Measurements from ENCODE around the gene HOXA13.

Gene HOXA13

DNA sequence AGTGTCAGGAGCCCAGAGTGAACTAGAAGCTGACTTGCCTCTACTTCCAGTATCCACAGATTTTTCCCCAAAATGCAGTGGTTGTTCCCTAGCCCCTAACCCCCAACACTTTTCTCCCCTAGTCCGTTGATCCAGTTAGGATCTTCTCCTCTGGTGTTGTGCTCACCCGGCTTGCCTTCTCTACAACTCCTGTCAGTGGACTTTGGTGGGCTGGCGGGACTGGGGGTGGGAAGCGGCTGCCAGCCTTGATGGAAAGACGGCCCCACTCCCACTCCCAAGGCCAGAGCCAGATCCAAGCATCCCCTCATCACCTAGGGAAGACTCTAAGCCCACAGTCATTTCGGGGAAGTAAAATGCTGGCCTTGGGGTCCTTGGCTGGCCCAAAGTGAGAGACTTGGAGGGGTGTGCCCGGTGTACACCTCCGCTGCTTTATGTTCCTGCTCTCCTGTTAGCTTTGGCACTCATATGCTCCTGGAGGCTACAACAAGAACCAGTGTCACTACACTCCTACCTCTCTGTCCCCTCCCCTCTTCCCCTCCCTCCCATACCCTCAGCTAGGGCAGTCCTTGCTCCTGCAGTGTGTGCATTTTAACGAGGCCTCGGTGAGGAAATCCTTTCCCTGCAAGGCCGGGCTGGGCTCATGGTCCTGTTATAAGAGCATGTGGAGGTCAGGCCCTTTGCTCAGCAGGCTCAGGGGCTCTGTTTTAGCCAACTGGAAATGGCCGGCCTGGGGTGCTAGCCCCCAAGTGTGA is 24.8 kb downstream of the HOXA13 start:
- Histone ChIP-seq H3K27ac (peak overlapping the region in 8 of 21 experiments; percentile 26 to 97 (median 84)), H3K4me3 (peak overlapping the region in 1 of 7 experiments; percentile 44)

DNA sequence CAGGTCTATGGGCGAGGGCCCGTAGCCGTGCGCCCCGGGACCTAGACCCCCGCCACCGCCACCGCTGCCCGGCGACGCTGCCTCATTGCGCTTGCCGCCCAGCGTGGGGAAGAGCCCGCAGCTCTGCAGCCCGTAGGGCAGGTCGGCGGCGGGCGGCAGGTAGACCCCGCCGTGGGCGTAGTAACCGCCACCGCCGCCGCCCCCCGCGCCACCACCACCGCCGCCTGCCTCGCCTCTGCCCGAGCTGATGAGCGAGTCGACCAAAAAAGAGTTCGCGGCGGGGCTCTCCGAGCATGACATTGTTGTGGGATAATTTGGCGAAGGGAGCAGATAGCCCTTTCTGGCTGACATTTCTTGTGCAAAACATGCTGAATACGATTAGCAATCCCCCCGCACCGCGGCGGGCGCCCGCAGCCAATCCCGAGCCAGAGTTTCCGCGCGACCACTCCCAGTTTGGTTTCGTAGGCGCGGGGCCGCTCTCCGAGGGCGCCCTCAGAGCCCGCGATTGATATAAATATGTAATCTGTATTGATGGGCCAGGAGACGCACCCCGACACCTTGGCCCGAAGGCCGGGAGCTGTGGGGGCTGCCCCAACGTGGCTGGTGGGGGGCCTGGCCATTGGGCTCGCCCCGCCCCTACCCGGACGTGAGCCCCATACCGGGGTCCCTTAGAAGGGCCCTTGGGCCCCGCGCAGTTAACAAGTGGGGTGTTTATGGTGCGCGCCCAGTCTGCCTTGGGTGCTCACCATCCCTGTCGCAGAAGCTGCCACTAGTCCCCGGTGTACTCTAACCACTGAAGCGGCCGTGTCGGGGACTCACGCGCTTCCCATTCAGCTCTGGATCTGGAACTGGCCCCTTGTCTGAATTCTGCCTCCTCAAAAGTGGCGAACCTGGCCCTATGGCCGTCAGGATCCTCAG is 25.7 kb downstream of the HOXA13 start, which contains the start of gene HOXA10:
HOXA10 (minus strand) TSS at position 365 of the 918 bp plus-strand sequence; CDS start at position 351, 14 bp downstream.
- Histone ChIP-seq H3K27ac (peak within 1 kb of the TSS in 15 of 21 experiments; percentile 0 to 97 (median 70)), H3K4me3 (peak within 1 kb of the TSS; percentile 37 to 49 (median 45))

DNA sequence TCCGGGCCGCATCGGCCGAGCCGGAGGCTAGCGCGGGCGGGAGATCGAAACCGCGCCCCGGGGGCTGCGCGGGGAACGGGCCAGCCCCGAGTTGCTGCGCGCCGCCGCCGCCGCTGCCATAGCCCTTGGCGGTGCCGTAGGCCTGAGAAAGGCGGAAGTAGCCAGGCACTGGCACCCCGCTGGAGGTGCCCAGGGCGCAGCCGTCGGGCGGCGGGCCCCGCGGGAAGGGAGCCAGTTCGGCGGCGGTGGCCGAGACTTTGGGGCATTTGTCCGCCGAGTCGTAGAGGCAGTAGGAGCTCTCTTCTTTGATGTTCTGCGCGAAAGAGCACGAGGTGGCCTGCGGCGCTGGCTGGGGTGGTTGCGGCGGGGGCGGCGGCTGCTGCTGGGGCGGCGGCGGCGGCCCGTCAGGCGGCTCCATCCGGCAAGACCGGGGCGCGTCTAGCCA is 26.4 kb downstream of the HOXA13 start:
- Histone ChIP-seq H3K4me3 (peak overlapping the region; percentile 37 to 49 (median 45)), H3K27ac (peak overlapping the region in 15 of 21 experiments; percentile 0 to 97 (median 70))

DNA sequence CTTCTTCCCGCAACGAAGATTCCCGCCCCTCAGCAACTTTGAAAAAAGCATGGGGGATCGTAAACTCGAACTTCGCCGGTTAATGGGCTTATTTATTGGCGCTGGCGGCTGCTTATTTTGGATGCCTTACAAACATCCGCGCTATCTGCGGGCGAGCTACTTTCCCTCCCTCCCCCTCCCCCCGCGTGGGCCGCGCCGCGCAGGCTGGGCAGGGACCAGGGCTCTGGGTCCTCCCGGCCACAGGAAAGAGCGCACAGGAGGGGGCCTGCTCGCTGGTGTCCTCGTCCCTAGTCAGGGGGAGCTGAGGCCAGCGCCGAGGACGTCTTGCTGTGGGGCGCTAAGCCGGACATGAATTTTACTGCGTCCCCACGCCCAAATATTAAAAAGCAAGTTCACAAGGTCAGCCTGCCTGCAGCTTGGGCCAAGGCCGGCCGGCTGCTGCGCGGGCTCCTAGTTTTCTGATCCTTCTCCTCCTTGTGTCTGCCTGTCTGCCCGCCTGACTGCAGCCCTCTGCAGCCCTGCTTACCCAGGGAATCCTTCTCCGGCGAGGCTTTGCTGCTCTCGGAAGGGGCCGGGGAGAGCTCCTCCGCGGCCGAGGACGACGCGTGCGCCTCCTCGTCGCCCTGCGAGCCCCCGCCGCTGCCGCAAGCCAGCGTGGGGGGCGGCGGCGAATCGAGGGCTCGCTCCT is 26.9 kb downstream of the HOXA13 start:
- peak overlapping the region; percentile 37 to 49 (median 45) for H3K4me3 ChIP-seq
- H3K27ac ChIP-seq, result peak overlapping the region in 15 of 21 experiments; percentile 0 to 97 (median 70)

DNA sequence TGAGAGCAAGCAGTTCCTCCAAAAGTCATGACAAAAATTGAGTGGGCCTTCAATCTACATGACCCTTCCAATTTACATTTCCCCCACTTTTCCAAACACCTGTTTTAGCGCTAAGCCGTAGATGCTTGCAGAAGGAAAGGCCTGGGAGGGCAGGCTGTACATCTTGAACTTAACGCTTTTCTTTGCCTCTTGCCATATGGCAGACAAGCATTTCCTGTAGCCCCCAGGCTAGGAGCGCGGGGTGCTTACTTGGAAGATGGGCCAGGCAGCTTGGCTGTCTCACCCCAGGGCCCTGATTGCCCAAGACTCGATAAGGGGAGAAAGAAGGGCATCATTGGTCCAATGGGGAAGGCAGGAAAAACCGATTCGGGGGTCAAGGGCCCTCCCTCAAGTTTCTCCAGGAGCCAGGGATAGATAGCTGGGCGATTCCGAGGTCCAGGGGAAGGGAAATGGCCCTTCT is 27.5 kb downstream of the HOXA13 start:
- peak overlapping the region in 10 of 21 experiments; percentile 58 to 97 (median 83) for H3K27ac ChIP-seq

DNA sequence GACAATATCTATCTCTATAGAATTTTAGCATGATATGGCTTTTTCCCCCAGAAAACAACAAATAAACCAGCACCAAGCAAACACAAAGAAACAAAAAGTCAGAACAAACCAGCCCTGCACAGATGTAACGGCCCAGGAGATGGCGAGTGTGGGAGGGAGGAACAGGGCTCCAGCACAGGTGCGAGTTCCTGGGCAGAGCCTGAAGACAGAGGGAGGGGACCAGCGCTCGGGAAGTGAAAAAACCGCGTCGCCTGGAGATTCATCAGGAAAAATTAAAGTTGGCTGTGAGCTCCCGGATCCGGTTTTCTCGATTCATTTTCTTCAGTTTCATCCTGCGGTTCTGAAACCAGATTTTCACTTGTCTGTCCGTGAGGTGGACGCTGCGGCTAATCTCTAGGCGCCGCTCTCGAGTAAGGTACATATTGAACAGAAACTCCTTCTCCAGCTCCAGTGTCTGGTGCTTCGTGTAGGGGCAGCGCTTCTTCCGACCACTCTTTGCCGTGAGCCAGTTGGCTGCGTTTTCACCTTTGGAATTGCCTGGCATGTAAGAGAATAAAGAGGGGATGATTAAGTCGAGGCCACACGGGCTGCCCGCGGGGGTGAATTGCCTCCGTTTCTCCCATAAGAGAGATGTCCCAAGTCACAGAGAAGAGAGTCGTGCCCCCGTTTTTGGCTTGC is 28.1 kb downstream of the HOXA13 start:
- H3K27ac ChIP-seq, result peak overlapping the region in 8 of 21 experiments; percentile 35 to 97 (median 83)

More for the DNA sequence above, 27.5 kb downstream of the HOXA13 start:
- peak overlapping the region in 6 of 7 experiments; percentile 37 to 49 (median 46) for H3K4me3 ChIP-seq

DNA sequence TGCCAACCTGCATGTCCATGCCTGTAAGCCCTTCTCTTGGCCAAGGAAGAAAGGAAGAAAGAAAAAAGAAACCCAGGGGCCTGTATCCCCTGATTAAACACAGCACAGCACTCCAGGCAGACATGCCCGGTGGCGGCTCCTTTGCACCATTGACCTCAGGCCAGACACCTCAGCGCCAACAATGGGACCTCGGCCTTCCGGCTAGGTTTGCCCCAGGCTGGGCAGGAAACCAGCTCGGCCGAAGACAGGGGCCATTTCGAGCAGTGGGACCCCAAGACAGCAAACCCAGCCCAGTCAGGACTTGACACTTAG is 28.6 kb downstream of the HOXA13 start:
- Histone ChIP-seq H3K27ac (peak overlapping the region in 7 of 21 experiments; percentile 35 to 97 (median 83)), H3K4me3 (peak overlapping the region in 2 of 7 experiments; percentile 5 to 44)

More for the DNA sequence above, 28.1 kb downstream of the HOXA13 start:
- peak overlapping the region in 2 of 7 experiments; percentile 10 to 44 for H3K4me3 ChIP-seq

DNA sequence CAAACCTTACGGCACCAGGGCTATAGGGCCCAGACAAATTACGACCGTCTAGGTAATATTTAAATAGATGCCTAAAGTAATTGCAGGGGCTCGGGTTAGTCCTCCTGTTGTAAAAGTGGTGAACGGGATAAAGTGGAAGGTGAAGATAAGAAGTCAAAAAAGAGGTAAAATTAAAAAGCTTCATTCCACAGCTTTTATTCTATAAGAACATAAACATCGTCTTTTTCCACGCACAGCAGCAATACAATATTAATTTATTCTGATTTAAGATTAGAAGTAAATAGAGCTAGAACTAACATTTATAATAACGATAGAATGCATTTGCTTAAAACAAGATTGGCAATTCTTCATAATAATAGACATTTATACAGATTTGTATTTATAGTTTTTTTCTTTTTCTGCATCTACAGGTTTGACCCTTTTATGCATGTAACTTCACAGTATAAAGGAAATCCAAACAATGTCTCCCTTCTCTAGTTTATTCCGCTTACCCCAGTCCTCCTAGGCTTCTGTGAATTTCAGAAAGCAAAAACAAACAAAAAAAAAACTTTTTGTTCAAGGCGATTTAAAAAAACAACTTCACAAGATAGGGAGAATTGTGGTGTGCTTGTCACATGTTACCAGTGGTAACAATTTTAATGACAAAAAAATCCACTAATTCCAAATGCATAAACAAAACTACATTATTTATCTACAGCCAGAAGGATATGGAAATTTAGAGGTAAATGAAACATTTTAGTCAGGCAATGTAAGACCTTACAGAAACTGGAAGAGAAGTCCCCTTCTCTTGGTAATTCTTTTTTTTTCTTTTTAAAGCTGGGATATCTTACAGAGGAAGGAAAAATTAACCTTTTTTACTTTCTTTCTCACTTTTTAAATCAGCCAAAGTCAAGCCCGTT is 29.2 kb downstream of the HOXA13 start:
- peak overlapping the region in 4 of 7 experiments; percentile 29 to 44 (median 36) for H3K4me3 ChIP-seq
- H3K27ac ChIP-seq, result peak overlapping the region in 10 of 21 experiments; percentile 56 to 97 (median 88)

DNA sequence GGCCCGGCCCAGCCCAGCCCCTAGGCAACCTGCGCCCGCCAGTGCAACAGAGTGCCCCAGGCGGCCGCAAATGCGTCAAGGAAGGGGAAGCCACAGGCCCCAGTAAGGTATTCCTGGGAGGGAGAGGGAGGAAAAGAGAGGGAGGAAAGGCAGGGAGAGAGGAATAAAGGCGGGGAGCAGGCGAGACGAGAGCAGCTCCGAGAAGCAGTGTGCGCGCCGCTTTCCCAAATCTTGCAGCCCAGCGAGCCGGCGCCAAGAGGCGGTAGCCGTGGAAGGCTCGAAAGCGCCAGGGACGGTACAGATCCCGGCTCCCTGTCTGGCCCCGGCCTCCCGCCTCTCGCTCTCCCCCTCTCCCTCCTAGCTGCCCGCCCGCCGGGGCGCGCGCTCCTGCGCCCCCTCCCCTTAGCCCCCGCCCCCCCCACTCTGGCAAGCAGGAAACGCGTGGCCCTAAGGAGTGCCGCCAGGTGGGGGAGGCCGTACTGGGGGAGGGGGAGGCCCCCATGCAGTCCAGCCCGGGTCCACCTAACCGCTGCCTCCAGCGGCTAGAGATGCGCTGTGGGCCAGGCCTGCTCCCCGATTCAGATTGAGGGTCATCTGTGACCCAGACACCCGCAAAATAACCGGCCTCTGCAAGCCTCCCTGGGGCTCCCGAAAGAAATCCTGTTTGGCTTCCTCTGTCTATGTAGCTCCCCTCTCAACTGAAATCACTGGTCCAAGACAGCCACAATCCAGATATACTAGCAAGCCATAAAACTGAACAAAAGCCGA is 30.0 kb downstream of the HOXA13 start:
- H3K27ac ChIP-seq, result peak overlapping the region in 12 of 21 experiments; percentile 42 to 97 (median 84)
- peak overlapping the region; percentile 0 to 37 (median 29) for H3K4me3 ChIP-seq

DNA sequence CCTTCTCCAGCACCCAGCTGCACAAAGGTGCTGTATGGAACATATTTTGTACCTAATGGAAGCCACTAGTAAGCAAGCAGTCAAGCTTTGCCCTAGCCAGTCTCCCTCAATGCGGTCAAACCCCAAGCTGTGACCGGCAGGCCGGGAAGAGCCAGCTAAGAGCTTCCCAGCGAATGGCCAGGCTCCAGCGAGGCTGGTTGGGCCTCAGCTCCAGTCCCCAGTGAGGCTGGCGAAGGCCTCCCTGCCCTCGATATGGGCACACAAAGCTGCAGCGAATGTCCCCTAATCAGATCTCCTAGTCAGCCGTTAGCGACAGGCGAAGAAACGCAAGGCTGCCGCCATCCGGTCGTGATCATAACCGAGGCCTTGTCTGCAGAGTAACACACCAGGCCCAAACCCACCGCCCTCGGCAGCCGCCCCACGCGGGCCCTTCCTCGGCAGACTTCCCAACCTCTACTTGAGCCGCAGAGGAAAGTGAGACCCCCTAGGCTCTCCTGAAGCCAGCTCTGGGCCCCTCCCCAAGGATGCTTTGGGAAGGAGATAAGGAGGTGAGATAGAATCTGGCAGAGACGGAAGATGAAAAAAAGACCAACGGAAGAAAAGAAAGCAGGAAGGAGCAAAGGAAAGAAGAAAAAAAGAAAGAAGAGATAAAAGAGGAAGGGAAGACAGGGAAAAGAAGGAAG is 31.5 kb downstream of the HOXA13 start:
- Histone ChIP-seq H3K4me3 (peak overlapping the region in 3 of 7 experiments; percentile 29 to 37 (median 34)), H3K27ac (peak overlapping the region in 11 of 21 experiments; percentile 9 to 97 (median 85))

DNA sequence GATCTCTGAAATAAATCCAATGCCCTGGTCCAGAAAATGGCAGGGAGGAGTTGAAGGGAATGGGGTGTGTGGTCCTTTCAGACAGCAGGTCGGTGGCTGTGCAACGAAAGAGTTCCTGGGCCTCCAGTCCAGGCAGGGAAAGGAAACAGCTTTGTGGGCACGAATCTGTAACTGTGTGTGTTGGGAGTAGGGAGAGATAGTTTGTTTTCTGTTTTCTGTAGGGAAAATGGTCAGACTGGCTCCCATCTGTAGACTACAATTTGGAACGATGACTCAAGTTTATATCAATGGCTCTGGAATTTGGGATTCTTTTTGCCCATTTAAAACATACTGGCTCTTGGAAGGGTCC is 32.0 kb downstream of the HOXA13 start:
- Histone ChIP-seq H3K27ac (peak overlapping the region in 11 of 21 experiments; percentile 9 to 97 (median 85)), H3K4me3 (peak overlapping the region in 1 of 7 experiments; percentile 34)

DNA sequence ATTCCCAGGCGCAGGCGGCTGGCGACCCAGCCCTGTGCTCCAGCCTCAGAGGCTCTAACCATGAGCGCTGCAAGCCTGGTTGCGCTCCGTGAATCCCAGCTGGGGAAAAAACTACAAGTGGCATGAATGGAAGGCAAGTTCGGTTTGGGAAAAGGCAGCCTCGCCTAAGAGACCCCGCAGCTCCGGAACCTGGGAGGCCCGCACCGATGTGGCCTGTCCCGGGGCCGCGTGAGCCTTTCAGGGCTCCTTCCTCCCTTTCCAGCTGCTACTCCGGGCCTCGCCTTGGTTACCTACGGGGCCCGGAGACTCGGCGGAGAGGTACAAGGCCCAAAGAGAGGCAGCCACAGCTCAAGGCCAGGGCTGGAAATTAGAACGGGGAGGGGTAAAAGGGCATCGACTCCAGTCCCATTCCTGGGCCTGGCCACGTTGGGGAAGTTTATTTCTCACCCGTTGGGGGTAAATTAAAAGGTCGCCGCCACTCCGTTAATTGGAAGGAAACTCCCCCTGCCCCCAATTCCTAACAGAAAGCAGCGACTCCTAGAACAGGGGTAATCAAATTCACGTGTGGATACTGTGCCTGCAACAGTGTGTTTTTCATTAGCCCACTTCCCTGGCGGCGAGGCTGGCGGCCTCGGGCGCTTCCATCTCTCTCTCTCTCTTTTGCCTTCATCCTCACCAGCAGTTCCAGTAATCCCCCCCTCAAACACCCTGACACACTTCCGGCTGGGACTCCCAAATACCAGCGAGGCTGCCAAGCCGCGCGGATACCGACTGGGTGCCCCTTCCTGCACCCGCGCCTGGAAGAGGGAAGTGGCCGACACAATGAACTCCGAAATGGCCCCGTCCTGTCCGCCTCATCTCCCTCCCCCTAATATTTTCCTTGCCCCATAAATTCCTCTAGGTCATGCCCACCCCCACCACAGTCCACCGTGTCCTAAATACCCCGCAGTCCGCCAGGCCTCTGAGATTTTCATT is 33.1 kb downstream of the HOXA13 start:
- peak overlapping the region in 11 of 21 experiments; percentile 48 to 97 (median 84) for H3K27ac ChIP-seq
- H3K4me3 ChIP-seq, result peak overlapping the region in 5 of 7 experiments; percentile 24 to 65 (median 57)

DNA sequence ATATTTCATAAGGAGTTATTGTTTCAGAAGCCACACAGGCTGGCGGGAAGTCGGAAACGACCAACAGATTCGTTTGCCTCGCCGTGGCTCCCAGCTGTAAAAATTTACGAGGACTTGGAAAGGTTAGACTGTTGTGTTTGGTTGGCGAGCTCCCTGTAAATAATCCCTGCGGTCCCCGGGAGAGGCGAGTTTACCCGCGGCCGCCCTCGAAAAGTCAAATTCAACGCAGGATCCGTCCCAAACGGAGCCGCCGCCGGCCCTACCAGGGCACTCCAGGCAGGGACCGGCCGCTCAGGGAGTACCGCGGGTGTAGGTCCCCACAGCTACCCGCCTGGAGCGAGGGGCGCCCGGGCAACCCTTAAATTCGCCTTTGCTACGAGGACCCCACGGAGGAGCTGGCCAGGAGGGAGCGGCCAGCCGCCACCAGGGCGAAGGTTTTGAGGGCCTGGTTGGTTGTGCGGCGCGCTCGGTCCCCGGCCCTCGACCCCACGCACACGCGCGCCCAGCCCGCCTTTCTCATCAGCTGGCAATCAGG is 33.8 kb downstream of the HOXA13 start:
- H3K27ac ChIP-seq, result peak overlapping the region in 12 of 21 experiments; percentile 48 to 97 (median 84)
- H3K4me3 ChIP-seq, result peak overlapping the region in 6 of 7 experiments; percentile 24 to 65 (median 53)

DNA sequence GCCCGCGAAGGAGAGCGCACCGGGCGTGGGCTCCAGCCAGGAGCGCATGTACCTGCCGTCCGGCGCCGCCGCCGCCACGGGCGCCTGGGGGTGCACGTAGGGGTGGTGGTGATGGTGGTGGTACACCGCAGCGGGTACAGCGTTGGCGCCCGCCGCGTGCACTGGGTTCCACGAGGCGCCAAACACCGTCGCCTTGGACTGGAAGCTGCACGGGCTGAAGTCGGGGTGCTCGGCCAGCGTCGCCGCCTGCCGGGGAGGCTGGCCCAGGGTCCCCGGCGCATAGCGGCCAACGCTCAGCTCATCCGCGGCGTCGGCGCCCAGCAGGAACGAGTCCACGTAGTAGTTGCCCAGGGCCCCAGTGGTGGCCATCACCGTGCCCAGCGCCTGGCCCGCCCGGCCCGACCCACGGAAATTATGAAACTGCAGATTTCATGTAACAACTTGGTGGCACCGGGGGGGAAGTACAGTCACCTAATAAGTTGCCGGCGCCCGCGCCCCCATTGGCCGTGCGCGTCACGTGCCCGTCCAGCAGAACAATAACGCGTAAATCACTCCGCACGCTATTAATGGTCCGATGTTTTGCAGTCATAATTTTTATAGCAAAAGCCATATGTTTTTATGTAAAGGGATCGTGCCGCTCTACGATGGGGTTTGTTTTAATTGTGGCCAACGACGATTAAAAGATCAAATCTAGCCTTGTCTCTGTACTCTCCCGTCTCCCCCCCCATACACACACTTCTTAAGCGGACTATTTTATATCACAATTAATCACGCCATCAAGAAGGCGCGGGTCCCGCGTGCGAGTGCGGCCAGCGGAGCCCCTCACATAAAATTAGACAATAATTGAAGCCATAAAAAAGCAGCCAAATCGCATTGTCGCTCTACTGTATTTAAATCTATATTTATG is 34.5 kb downstream of the HOXA13 start, which contains the start of gene HOXA9:
HOXA9 (minus strand) TSS at position 449 of the 907 bp plus-strand sequence; CDS start at position 369, 80 bp downstream.
- peak within 1 kb of the TSS in 14 of 21 experiments; percentile 8 to 97 (median 82) for H3K27ac ChIP-seq
- H3K4me3 ChIP-seq, result peak within 1 kb of the TSS; percentile 24 to 65 (median 49)
